IPS DF 4.7 (cell line): ENCODE results near the gene VSX1.

Experiments
- DNase-seq: peaks from one replicate; pipeline ENCODE4 v3.0.0-alpha.2; 2013; ENCODE audit warnings: low spot score; ENCODE audit errors: extremely low read depth

The VSX1 gene

DNA sequence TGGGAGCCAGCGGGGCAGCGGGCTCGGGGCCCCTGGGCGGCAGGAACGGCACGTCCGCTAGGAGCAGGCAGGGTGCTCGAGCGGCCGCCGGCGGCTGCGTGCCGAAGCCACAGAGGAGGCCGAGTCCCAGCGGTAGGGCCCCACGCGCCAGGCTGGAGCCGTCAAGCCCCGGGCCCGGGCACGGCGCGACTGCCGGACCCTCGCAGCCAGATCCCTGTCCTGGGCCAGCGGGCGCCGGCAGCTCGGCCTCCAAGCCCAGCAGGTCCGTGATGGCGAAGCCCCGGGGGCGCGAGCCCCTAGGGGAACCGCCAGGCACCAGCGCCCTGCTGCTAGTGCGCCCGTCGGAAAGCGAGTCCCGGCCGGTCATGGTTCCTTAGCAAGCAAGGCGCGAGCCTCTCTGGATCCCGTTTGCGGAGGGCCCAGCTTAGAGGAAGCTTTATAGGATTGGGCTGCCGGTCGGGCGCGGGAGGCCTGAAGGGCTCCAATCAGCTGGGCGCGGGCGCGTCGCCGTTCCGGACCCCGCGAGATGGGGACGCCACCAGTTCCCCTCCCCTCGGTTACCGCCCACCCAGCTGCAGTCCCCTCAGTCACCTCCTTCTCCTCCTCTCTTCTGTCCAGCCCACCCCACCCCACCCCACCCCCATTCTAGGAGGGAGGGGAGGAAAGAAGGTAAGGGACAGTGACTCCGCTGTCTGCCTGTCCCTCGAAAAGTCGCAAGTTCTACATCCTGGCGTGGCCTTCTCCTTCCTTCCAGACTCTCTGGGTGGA lies at the start of gene VSX1:
TSS of gene VSX1 (minus strand) at position 412 of the 768 bp plus-strand sequence. CDS start at position 367, 45 bp downstream.
- DNase-seq, result no peak

DNA sequence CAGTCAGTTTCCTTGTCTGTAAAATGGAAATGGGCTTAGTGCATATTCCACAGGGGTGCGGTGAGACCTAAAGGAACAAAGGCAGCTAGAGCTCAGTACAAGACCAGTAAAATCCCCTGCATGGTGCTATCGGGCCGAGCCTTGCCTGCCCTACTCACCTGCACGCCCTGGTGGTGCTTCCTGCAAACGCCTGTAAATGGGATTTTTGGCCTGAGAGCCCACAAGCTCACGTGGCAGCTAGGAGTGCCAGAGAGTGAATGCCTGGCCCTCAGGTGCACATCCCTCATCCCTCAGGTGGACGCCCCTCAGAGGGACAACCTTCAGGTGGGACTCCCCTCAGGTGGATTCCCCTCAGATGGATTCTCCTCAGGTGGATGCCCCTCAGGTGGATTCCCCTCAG lies 48.0 kb upstream of the VSX1 start:
- DNase-seq, result peak; percentile 5

- DNase-seq, result no peak
These were observed 47.5 kb upstream of the VSX1 start for GRCh38 chr20:25129428-25129827.

DNA sequence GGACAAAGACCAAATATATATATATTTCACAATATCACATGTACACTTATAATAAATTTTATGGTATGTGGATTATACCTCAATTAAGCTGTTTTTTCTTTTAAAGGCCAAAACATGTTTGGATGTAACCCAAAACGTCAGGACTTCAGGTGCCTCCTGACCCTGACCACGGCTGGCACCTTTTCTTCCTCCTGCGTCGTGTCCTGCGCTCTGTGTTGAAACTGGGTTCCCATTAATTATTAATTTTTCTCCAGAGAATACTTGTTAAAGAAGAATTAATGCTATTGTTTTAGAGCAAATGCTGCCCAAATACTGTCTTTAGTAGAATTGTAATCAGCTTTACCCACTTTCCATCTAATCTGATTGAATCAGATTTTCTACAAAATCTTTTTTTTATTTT lies 46.7 kb upstream of the VSX1 start:
- no peak for DNase-seq

DNA sequence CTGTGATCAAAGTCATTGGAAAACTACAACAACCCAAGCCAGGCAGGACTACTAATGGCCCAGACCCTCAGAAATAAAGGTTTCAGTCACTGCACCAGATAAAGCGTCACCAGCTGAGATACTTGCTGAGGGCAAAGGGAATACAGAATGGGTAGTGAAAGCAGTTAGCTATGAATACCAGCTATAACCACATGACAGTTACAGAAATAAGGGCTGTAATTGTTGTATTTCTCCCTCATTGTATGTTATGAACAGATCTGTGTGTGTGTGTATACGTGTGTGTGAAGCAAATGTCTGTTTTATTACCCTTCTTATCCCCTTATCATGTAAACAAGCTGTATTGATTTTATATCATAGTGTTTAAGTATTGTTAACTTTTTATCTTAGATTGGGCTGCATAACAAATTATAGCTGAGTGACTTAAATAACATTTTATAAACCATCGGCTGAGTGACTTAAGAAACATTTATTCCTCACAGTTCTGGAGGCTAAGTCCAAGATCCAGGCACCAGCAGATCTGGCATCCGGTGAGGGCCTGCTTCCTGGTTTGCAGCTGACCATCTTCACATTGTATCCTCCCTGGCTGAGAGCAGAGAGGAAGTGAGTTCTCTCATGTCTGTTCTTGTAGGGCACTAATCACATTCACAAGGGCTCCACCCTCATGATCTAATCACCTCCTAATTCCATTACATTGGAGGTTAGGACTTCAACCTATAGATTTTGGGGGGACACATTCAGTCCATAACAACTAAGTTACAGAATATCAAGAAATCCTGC lies 46.0 kb upstream of the VSX1 start:
- no peak for DNase-seq

GRCh38 chr20:25126204-25127029 lies 44.5 kb upstream of the VSX1 start:
- no peak for DNase-seq

- DNase-seq, result no peak
These were observed 43.7 kb upstream of the VSX1 start for GRCh38 chr20:25125636-25126035.

DNA sequence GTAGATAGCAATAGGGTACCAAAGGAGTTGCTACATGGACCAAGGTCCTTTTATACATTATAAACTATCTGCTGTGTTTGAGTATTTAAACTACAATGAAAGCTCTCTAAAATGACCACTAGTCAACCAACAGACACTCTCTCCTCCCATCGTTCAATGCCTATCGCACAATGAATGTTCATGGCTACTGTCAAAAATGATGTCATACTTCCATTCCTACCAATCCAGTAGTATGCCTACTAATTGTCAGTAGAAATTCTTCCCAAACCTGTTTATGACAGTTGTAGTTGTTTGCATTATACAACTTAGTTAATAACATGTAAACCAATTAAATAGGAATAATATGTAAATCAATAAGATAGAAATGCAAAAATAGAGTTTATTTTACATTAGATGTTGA lies 39.0 kb upstream of the VSX1 start:
- no peak for DNase-seq

- no peak for DNase-seq
These were observed 38.5 kb upstream of the VSX1 start for GRCh38 chr20:25120457-25120856.

DNA sequence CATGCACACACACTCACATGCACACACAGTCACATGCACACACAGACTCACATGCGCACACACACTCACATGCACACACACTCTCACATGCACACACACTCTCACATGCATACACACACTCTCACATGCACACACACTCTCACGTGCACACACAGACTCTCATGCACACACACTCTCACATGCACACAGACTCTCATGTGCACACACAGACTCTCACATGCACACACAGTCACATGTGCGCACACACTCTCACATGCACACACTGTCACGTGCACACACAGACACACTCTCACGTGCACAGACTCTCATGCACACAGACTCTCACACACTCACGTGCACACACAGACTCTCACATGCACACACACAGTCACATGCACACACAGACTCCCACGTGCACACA lies 36.6 kb upstream of the VSX1 start:
- DNase-seq, result no peak

DNA sequence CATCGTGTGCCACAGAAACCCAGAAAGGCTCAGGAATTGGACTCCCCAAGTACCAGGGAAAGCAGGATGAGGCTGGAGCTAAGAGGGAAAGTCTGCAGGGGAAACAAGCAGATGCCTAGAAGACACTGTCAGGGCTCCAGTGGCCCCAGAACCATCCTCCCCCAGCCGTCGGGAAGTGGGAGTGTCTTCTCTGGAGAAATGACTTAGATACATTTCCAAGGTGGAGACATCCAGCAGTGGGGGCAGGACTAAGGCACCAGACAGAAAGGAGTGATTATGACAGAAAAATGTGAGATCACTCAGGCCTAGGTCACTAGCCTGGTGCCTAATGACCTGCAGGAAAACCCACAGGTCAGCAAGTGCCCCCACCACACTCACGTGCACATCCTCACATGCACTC lies 36.0 kb upstream of the VSX1 start:
- DNase-seq, result no peak

DNA sequence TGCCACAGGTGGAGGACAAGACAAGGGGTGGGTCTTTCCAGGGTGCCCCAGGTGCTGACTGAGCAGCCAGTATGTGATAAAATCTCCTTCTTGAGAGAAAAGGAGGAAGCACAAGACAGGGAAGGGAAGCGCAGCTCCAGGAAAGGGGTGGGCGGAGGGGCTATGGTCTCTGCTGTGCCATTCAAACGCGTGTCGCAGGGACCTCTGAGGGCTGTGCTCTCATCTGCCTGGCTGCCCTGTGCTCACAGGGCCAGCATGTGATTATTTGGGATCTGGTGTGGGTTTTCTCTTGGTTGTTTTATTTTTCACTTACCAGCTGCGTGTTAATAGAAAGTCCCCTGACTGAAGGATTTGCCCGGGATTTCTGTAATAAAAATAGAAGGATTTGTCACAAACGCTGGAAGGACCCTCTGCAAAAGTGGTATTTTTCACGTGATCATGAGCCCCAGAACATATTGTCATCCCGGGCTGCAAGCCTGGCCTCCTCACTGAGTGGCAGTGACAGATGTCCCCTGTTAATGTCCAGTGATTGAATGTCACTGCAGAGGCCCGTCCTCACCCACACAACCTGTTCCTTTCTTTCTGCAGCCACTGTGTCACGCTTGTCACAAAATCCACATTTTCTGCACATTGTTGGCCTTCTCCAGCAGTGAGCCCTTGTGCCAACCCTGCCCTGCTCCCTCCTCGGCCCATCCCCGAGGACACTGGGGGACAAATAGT lies 35.0 kb upstream of the VSX1 start:
- DNase-seq, result no peak

DNA sequence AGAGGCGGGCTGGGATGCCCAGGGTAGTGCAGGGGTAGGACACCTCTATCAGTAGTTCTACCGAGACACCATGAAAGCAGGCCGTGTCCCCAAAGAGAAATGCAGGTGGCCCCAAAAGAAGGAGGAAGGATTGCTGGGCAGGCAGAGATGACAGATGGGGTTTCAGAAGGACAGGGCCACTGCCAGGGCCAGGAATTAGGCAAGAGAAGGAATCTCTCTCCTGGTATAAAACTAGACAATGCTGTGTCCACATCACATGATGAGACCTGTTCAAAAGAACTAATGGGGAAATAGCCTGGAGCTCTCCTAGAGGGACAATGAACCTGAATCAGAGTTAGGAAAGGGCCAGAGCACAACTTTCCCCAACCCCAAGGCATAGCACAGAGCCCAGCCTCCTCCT lies 21.6 kb upstream of the VSX1 start:
- DNase-seq, result no peak

DNA sequence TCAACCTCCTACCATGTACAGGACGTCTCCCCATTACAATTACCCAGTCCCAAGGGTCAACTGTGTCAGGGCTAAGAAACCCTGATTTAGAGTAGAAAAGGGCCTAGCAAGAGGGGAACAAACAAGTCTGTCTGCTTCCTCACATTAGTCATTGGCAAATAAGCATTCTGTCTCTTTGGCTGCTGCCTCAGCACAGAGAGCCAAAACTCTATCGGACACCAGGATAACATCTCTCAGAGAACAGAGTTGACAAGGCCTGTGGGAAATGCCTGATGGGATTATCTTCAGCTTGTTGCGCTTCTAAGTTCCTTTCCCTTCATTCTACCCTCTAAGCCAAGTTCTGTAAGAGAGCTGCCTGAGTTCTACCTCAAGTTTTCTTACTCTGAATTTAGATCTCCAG lies 19.0 kb upstream of the VSX1 start:
- DNase-seq, result no peak

GRCh38 chr20:25099601-25100140 lies 17.7 kb upstream of the VSX1 start:
- DNase-seq, result no peak

DNA sequence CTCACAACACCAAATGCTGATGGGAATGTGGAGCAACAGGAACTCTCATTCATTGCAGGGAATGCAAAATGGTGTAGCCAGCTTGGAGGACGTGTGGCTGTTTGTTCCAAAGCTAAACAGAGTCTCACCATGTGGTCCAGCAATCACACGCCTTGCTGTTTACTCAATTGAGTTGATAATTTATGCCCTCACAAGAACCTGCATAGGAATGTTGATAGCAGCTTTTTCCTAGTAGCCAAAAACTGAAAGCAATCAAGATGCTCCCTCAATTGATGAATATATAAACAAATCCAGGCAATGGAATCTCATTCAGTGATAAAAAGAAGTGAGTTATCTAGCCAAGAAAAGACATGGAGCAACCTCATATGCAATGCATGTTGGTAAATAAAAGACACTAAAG lies 15.6 kb upstream of the VSX1 start:
- DNase-seq, result no peak

DNA sequence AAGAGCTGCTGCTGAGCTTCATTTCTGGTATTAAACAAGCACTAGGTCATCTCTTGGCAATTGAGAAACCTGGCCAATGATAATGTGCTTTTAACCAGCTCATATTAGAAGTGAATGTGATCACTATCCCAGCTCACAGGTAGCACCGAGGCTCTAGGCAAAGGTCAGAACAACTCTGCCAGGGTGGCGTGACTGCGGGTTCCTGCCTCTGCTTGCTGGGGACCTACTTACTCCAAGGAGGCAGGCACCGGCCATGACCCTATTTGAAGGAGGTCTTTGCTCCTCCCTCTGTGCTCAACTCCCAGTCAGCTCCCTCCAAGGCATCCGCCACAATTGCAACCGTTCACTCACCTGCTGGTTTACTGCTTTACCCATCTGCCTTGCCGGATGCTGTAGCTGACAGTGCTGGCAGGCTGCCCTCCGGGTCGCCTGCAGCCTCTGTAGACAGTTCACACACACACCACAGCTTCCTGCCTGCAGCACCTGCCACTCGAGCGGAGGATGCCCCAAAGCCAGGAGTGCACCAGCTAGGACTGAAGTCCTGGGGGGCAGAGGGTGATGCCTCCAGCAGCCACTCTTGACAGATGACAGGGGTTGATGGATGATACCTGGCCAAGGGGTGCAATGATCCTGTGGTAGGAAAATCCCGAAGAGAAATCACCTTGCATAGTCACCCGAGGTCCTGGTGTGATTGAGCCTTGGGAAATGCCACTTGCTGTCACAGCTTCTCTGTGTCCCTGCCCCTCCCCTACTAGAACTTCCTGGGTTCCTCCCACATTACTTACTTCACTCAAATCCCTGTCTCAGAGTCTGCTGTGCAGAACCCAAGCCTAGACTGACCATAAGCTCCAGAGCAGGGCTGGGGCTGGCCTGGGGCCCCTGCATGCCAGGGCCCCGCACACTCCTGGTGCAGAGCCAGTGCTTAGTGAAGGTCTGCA lies 8.8 kb upstream of the VSX1 start:
- DNase-seq, result no peak

GRCh38 chr20:25089662-25090061 lies 7.7 kb upstream of the VSX1 start:
- DNase-seq, result no peak

DNA sequence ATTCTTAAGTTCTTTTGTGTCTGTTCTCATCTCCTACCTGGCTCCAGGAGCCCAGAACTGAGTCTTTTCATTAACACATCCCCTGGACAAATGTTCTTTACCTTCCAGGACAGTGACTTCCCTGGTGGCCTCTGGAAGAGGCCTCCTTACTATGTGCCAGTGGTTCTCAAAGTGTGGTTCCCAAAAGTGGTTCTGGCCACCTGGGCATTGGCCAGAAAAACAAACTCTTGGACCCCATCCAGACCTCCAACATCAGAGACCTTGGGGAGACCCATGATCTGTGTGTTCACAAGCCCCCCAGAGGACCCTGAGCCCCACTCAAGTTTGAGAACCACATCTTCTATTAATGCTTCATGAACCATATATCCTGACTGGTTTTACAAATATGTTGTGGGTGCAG lies 7.2 kb upstream of the VSX1 start:
- no peak for DNase-seq

- DNase-seq, result no peak
These were observed 6.3 kb upstream of the VSX1 start for GRCh38 chr20:25088267-25088666.
